NCI-H748 treated with DMSO at 0.1 percent for 48 hours (cell line): ENCODE measurements around the gene CDAN1.
"Not testable (repeated sequence)": the region's sequence is repeated elsewhere in the genome, so short reads cannot be mapped to it uniquely, and the experiment has no call there.

Experiments
- DNase-seq: peaks from one replicate; lab custom pipeline; 2025; lab: John Stamatoyannopoulos, UW

Gene CDAN1

DNA sequence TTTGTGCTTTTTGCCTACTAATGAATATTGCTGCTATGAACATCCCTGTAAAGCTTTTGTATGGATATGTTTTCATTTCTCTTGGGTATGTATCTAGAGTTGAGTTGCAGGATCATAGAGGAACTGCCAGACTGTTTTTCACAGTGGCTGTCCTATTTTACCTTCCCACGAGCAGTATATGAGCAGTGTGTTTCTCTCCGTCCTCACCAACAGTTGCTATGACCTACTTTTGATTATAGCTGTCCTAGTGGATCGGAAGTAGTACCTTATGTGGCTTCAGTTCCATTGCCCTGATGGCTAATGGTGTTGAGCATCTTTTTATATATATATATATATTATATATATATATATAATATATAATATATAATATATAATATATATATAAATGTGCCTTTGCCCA, 25.2 kb downstream of the CDAN1 start:
- no peak for DNase-seq

GRCh38 chr15:42710662-42711061, 26.3 kb downstream of the CDAN1 start:
- DNase-seq: no peak

GRCh38 chr15:42707873-42708544, 28.9 kb downstream of the CDAN1 start:
- DNase-seq: no peak

DNA sequence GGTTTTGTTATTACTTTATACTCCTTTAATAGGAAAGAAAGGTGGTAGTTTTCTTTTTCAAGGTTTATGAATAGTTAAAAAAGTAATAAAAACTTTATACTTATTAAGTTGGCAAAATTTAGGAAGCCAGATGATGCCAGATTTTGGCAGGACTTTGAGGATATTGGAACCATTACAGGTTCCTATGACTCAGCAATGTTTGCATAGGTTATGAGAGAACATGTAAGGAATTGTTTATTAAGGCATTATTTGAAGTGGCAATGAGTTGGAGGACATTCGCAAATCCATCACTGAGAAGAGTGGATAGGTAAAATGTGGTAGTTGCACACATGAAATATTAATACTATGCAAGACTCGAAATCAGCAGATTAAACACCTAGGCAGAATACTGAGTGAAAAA, 29.9 kb downstream of the CDAN1 start:
- no peak for DNase-seq

DNA sequence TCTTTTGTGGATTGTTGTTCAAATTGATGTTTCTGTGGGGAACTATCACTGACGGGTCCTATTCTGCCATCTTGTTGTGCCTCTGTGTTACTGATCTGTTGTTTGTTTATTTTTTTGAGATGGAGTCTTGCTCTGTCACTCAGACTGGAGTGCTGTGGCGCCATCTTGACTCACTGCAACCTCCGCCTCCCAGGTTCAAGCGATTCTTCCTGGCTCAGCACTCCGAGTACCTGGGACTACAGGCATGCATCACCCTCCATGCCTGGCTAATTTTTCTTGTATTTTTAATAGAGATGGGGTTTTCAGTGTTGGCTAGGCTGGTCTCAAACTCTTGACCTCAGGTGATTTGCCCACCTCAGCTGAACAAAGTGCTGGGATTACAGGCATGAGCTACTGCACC, 31.6 kb downstream of the CDAN1 start:
- no peak for DNase-seq

- DNase-seq: peak; percentile 35
These were observed 32.4 kb downstream of the CDAN1 start for GRCh38 chr15:42704492-42704926.

DNA sequence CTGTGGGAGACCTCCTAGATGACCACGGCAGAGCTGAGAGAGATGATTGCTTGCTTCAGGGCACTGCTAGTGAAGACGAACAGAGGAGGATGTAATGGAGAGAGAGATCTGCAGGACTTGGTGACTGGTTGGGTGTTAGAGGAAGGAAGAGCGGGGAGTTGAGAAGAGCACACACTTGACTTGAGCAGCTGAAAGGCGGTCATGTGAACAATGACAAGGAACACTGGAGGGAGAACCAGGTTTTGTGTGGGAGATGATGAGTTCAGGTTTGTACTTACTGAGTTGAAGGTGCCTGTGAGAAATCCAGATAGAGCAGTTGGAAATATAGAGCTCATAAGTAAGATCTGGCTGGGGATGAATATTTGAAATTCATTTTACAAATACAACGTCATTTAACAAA, 40.3 kb downstream of the CDAN1 start:
- DNase-seq: no peak

DNA sequence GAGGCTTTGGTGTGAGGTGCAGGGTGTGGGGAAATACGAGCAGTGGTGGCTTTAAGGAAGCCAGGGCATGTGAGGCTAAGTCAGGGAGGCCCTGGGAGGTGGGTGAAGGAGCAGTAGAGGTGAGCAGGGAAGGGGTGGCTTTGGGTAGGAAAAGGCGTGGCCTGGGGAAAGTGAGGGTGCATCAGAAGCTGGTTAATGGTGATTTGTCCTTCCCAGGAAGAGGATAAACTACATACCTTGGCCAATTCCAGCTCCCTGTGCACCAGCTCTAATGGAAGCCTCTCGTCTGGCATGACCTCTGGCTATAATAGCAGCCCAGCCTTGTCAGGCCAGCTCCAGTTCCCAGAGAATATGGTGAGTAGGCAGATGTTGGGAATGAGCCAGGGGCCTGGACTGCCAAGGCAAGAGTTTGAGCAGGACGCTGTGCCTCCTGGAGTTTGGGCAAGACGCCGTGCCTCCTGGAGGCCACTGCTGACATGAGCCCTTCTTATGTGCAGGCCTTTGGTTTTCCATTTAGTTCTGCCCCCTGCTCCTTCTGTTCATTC, 41.3 kb downstream of the CDAN1 start:
- no peak for DNase-seq

DNA sequence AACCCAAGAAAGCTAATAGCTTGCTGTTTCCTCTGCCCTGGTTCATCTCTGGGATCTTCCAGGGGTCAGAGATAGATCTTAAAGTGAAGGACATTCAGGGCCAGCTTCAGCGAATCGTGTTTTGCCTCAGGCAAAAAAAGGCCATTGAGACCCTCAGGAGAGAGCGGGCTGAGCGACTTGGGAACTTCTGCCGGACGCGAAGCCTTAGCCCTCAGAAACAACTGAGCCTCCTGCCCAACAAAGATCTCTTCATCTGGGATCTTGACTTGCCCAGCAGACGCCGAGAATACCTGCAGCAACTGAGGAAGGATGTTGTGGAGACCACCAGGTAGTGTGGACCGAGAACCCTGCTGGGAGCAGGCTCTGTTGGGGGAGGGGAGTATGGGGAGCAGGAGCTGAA, 42.5 kb downstream of the CDAN1 start:
- DNase-seq: no peak

DNA sequence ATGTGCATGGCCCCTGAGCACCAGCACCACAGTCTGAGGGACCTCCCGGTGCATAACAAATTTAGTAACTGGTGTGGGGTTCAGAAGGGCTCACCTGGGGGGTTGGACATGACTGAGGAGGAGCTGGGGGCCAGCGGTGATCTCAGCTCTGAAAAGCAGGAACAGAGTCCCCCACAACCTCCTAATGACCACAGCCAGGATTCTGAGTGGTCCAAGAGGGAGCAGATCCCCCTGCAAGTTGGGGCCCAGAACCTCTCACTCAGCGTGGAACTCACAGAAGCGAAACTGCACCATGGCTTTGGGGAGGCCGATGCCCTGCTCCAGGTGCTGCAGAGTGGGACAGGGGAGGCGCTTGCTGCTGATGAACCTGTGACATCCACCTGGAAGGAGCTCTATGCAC, 43.0 kb downstream of the CDAN1 start:
- DNase-seq: no peak

- DNase-seq: no peak
These were observed 43.4 kb downstream of the CDAN1 start for GRCh38 chr15:42693496-42693895.

- DNase-seq: no peak
These were observed 43.9 kb downstream of the CDAN1 start for GRCh38 chr15:42692997-42693396.

DNA sequence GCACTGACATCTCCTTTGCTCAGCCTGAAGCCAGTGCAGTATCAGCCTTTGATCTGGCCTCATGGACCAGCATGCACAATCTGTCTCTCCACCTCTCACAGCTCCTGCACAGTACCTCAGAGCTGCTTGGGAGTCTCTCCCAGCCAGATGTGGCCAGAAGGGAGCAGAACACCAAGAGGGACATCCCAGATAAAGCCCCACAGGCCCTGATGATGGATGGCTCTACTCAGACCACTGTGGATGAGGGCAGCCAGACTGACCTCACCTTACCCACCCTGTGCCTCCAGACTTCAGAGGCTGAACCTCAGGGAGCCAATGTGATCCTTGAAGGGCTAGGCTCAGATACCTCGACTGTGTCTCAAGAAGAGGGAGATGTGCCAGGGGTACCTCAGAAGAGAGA, 44.4 kb downstream of the CDAN1 start:
- no peak for DNase-seq

GRCh38 chr15:42691770-42692169, 45.2 kb downstream of the CDAN1 start:
- no peak for DNase-seq

GRCh38 chr15:42691308-42691707, 45.6 kb downstream of the CDAN1 start:
- DNase-seq: no peak

- DNase-seq: no peak
These were observed 48.6 kb downstream of the CDAN1 start for GRCh38 chr15:42688301-42688700.

DNA sequence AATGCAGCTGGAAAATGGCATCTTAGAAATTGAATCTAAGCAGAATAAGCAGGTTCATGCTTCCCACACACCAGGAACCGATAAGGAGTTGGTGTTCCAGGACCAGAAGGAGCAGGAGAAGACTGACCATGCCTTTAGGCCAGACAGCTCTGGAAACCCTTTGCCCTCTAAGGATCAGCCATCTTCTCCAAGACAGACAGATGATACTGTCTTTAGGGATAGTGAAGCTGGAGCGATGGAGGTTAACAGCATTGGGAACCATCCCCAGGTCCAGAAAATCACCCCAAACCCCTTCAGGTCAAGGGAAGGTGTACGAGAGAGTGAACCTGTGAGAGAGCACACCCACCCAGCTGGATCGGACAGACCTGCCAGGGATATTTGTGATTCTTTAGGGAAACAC, 49.2 kb downstream of the CDAN1 start:
- no peak for DNase-seq

DNA sequence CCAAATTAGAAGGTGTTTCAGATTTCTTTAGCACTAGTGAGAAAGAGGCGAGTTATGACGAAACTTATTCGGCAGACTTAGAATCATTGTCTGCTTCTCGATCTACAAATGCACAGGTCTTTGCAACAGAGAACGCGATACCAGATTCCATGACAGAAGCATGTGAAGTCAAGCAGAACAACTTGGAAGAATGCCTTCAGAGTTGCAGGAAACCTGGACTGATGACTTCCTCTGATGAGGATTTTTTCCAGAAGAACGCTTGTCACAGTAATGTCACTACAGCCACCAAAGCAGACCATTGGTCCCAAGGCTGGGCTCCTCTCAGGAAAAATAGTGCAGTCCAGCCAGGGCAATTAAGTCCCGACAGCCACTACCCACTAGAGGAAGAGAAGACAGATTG, 50.6 kb downstream of the CDAN1 start:
- DNase-seq: no peak

DNA sequence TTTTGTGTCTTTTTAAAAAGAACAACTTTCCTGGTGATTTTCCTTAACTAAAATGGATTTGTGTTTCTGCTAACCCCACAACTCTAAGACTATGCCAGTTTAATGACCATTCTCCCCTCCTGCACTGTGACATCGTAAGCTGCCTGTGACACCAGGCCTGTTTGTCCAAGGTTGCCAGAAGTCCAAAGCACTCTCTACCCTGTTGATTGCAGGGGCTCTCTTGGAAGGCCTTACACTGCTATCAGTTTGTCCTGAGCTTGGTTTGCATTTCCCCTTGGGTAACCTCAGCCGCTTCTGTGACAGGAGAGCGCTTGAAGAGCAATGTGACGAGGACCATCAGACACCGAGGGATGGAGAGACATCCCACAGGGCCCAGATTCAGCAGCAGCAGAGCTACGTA, 55.8 kb downstream of the CDAN1 start:
- no peak for DNase-seq

DNA sequence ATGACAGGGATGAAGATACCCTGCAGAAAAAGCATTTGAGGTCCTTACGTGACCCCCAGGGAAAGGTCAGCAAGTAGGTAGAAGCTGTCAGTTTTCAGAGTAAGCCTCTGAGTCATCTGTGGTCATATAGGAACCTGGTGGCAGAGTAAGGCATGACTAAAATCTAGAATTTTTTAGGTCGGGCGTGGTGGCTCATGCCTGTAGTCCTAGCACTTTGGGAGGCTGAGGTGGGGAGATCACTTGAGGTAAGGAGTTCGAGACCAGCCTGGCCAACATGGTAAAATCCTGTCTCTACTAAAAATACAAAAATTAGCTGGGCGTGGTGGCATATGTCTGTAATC, 56.8 kb downstream of the CDAN1 start:
- not testable (repeated sequence) for DNase-seq

GRCh38 chr15:42679285-42680141, 57.4 kb downstream of the CDAN1 start:
- DNase-seq: no peak

DNA sequence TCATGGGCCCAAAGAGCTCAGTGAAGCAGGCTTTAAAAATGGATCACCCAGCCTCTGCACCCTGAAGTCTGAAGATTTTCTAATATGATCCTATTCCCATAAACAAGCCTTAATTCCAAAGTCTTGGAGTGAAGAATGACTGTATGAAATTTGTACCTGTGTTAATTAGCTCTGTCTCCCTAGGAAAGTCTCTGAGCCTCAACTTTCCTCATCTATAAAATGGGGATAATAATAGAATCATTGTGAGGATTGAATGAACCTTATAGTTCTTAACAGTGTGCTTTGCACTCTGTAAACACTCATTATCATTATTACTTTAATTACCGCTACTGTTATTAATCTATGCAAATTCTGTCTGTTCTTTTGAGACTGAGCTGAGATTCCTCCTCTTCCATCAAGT, 61.9 kb downstream of the CDAN1 start:
- DNase-seq: no peak

- no peak for DNase-seq
These were observed 62.5 kb downstream of the CDAN1 start for GRCh38 chr15:42674472-42674871.
